GM12873 (cell line): ENCODE measurements around the gene PDE6A.

ENCODE experiments used
- TF ChIP-seq, protein P1 (sequence below): IDR thresholded peaks from 2 replicates; pipeline ENCODE4 v1.5.1; 2012; ENCODE audit warnings: low read depth, mild to moderate bottlenecking, moderate library complexity, low read length, control low read depth; ENCODE audit not compliant: insufficient read depth; ENCODE audit errors: missing control alignments

The PDE6A gene

DNA sequence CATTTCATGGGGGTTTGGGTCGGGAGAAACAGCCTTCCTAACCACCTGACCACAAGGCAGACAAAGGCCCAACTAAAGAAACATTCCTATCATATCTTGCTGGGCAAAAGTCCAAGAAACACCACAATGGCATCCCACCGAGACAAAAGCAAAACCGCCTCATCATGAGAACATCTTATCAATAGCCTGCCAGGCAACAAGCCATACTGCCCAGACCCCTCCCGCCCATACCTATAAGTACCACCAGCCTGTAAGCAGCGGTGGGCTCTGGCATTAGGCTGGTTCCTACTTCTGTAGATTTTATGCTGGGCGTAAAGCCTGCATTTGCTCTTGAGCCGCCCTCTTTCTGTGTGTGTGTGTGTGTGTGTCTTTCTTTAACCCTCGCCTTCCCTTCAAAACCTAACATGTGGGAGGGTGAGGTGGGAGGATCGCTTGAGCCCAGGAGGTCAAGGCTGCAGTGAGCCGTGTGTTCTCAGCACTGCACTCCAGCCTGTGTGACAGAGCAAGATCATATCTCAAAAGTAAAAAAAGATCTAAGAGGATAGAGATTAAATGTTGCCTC, 56.9 kb downstream of the PDE6A start:
- TF ChIP-seq, protein P1, sequence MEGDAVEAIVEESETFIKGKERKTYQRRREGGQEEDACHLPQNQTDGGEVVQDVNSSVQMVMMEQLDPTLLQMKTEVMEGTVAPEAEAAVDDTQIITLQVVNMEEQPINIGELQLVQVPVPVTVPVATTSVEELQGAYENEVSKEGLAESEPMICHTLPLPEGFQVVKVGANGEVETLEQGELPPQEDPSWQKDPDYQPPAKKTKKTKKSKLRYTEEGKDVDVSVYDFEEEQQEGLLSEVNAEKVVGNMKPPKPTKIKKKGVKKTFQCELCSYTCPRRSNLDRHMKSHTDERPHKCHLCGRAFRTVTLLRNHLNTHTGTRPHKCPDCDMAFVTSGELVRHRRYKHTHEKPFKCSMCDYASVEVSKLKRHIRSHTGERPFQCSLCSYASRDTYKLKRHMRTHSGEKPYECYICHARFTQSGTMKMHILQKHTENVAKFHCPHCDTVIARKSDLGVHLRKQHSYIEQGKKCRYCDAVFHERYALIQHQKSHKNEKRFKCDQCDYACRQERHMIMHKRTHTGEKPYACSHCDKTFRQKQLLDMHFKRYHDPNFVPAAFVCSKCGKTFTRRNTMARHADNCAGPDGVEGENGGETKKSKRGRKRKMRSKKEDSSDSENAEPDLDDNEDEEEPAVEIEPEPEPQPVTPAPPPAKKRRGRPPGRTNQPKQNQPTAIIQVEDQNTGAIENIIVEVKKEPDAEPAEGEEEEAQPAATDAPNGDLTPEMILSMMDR, result no peak

DNA sequence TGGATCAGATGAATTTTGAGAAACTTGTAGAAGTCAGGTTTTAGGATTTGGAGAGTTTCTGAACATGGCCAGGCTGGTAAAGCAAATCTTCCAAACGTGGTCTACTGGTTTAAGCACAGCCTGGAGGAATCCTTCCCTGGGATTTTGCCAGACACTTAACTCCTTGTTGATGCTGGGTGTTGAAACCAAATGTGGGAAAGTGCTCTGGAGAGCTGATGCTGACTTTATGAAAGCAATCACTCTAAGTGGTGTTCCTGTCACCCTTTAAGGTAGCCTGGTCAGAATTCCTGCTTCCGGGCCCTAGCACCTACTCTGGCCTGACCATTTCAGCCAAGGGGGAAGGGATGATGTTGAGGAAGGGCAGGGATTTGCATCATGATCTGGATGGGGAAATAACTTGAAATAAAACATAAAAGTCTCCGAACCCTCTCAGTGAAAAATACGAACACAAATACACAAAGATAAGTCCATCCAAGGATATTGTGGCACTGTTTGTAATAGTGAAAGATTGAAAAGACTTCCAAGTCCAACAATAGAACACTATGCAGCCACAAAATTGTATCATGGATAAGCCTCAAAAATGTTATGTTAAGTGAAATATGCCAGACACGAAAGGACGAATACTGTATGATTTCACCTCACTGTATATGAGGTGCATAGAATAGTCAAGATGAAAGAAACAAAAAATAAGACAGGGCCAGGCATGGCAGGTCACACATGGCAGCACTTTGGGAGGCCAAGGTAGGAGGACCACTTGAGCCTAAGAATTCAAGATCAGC, 57.7 kb downstream of the PDE6A start:
- TF ChIP-seq, protein P1, result no peak

DNA sequence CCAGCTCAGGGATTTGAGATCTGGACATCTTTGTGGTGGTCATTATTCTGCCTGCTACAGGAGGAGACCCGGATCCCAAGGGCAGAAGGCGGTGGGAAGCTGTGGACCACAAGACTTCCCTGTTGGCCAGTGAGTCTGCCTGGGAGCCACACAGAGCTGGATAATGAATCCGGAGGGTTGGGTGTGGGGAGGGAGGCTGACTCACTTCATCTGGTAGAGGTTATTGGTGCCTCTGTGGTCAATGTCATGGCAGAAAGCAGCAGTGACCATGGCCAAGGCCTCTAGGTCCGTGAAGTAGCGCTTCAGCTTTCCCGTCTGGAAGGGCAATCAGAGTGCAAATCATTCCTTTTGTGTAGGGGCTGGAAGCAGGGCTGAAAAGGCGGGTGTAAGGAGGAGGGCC, 58.5 kb downstream of the PDE6A start:
- TF ChIP-seq, protein P1, result no peak

DNA sequence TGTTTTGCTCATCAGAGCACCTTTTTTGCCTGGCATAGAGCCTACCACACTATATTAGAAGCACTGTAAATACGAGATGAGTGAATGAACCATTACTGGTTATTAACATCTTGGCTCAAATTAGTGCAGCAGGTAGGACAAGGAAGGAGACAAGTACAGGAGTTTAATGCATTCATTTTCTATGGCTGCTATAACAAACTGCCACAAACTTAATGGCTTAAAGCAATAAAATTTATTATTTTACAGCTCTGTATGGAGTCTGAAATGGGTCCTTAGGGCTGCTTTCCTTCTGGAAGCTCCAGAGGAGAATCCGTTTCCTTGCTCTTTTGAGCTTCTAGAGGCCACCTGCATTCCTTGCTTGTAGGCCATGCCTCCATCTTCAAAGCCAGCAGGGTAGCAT, 59.1 kb downstream of the PDE6A start:
- TF ChIP-seq, protein P1, result no peak

DNA sequence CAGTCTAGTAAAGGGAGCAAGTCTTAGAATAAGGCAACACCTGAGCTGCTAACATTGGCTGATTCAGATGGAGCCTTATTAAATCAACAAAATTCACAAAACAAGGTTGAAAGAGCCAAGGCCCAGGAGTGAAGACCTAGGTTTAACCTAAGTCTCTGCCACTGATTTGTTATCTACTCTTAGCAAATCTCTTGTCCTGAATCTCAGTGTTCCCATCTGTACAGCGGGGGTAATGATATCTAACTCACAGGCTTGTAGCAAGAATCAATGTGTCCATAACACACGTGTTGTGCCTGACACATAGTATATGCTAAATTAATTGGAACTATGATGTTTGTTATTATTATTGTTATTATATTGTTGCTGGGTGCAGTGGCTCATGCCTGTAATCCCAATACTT, 61.0 kb downstream of the PDE6A start:
- TF ChIP-seq, protein P1, result no peak

DNA sequence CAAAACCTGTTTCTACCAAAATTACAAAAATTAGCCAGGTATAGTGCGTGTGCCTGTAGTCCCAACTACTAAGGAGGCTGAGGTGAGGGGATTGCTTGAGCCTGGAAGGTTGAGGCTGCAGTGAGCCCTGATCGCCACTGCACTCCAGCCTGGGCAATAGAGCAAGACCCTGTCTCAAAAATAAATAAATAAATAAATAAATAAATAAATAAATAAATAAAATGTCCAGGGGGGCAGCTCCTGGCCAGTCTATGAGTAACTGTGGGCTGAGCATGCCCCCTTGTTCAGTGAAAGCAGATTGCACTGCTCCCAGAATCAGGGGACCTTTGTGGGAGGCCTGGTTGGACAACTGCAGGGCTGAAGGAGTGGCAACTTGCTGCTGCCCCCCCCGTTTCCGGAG, 62.7 kb downstream of the PDE6A start:
- TF ChIP-seq, protein P1, result no peak

DNA sequence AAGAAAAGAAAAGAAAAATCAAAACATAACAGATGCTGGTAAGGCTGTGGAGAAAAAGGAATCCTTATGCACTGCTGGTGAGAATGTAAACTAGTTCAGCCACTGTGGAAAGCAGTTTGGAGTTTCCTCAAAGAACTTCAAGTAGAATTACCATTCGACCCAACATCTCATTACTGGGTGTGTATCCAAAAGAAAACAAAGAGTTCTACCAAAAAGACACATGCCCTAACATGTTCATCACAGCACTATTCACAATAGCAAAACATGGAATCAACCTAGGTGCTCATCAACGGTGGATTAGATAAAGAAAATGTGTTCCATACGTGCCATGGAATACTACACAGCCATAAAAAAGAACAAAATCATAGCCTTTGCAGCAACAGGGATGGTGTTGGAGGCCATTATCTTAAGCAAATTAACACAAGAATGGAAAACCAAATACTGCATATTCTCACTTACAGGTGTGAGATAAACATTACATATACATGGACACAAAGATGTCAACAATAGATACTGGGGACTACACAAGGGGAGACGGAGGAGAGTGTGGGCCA, 63.4 kb downstream of the PDE6A start:
- TF ChIP-seq, protein P1, result no peak
